A673 (cell line): ENCODE data around the gene LINGO3. TPM values are rescaled to one million over a fixed set of nuclear protein-coding genes. Genes with fewer than 3 reads are reported as not detected.

ENCODE experiments used
- BruUV-seq: library from RNA; stranded (reverse); fragments of 400-500 nt; replicated peaks from 2 replicates; lab custom pipeline; 2021; lab: Mats Ljungman, UMichigan
- CTCF ChIA-PET: fragments of 300-600 bp; sonication (Branson Sonifier 250); formaldehyde crosslinking; loops from one replicate; lab custom pipeline; 2022; ENCODE audit warnings: antibody characterized with exemption; lab: Charles Lee
- POLR2A ChIA-PET: fragments of 300-600 bp; sonication (Branson Sonifier 250); formaldehyde crosslinking; loops from one replicate; lab custom pipeline; 2022; ENCODE audit warnings: antibody characterized with exemption; ENCODE audit not compliant: low non-redundant PET; lab: Charles Lee
- DNase-seq: peaks from one replicate; pipeline ENCODE4 v3.0.0-alpha.2; 2015; ENCODE audit warnings: low spot score
- H3K27ac ChIP-seq: fragments of 200-600 bp; sonication (generic); 2 replicates; pipeline ENCODE4 v1.5.1; 2016; ENCODE audit warnings: mixed run types, low read depth, mild to moderate bottlenecking, mixed read lengths, antibody characterized with exemption, low read length; ENCODE audit not compliant: poor library complexity, severe bottlenecking
- H3K27me3 ChIP-seq: fragments of 200-600 bp; sonication (generic); replicated peaks from 2 replicates; pipeline ENCODE4 v1.6.1; 2017; ENCODE audit warnings: mixed run types, low read depth, mild to moderate bottlenecking, mixed read lengths, antibody characterized with exemption, low read length; ENCODE audit not compliant: insufficient read depth, poor library complexity
- H3K36me3 ChIP-seq: fragments of 200-600 bp; sonication (generic); 2 replicates; pipeline ENCODE4 v1.6.1; 2016; ENCODE audit warnings: mixed run types, mild to moderate bottlenecking, mixed read lengths, antibody characterized with exemption, low read length; ENCODE audit not compliant: insufficient read depth, poor library complexity, severe bottlenecking
- H3K4me1 ChIP-seq: fragments of 200-600 bp; sonication (generic); 2 replicates; pipeline ENCODE4 v1.6.1; 2017; ENCODE audit warnings: mixed run types, mild to moderate bottlenecking, mixed read lengths, antibody characterized with exemption, low read length; ENCODE audit not compliant: insufficient read depth, poor library complexity, severe bottlenecking
- H3K4me3 ChIP-seq: fragments of 200-600 bp; sonication (generic); 2 replicates; pipeline ENCODE4 v1.5.1; 2016; ENCODE audit warnings: low read depth, mixed run types, mild to moderate bottlenecking, mixed read lengths, low read length; ENCODE audit not compliant: poor library complexity, severe bottlenecking
- H3K9me3 ChIP-seq: fragments of 200-600 bp; sonication (generic); 2 replicates; pipeline ENCODE4 v1.6.1; 2016; ENCODE audit warnings: mixed run types, low read depth, mild to moderate bottlenecking, mixed read lengths, antibody characterized with exemption, low read length; ENCODE audit not compliant: poor library complexity, severe bottlenecking
- CTCF ChIP-seq: fragments of 300-800, 200-600 bp; sonication (generic); conservative IDR thresholded peaks from 2 replicates; pipeline ENCODE4 v1.5.1; 2017; ENCODE audit warnings: low read depth, mild to moderate bottlenecking, antibody characterized with exemption, low read length, moderate library complexity, mixed read lengths
- EZH2 ChIP-seq: fragments of 200-600 bp; sonication (generic); IDR thresholded peaks from 2 replicates; pipeline ENCODE4 v1.6.1; 2017; ENCODE audit warnings: borderline replicate concordance, low read depth, mild to moderate bottlenecking, mixed read lengths, antibody characterized with exemption, low read length; ENCODE audit not compliant: poor library complexity, severe bottlenecking
- intact Hi-C: fragments of 100-400 bp; cut with micrococcal nuclease; formaldehyde crosslinking; loops from one replicate; pipeline ENCODE4 v1.10.0; 2022; ENCODE audit not compliant: unreplicated experiment
- total RNA-seq: library from RNA; stranded (reverse); gene quantifications from 2 replicates; pipeline ENCODE4 v1.2.3, GENCODE V29; 2021

Gene LINGO3
- total RNA-seq, 1 experiment from 2014 or later = not detected

GRCh38 chr19:2268861-2269243 is 39.1 kb downstream of the LINGO3 start:
- no TSS peak for BruUV-seq
- H3K27me3 ChIP-seq = no peaks in the 10 kb centered on the region
- ChIA-PET CTCF (no interaction called here), POLR2A (no interaction called here)
- no peak for DNase-seq
- intact Hi-C loops = no loop called here
- H3K9me3 ChIP-seq = no peaks in the 10 kb centered on the region
- H3K4me3 ChIP-seq = peak overlapping the region; percentile 100
- no peak for TF ChIP-seq EZH2
- TF ChIP-seq CTCF = no peak
- peaks cover 29% of the 10 kb centered on the region for H3K4me1 ChIP-seq
- peak overlapping the region; percentile 68 for H3K27ac ChIP-seq
- H3K36me3 ChIP-seq = peaks cover 32% of the 10 kb centered on the region

- Histone ChIP-seq H3K36me3 (peaks cover 30% of the 10 kb centered on the region), H3K4me1 (peaks cover 28% of the 10 kb centered on the region), H3K9me3 (no peaks in the 10 kb centered on the region), H3K27ac (peak overlapping the region; percentile 68), H3K4me3 (peak overlapping the region; percentile 100), H3K27me3 (no peaks in the 10 kb centered on the region)
- ChIA-PET CTCF (no interaction called here), POLR2A (no interaction called here)
- intact Hi-C loops = no loop called here
- BruUV-seq = TSS peak; percentile 66
- DNase-seq = no peak
- TF ChIP-seq CTCF (no peak), EZH2 (no peak)
These were observed 39.5 kb downstream of the LINGO3 start for GRCh38 chr19:2268480-2268830.

- ChIA-PET CTCF (no interaction called here), POLR2A (no interaction called here)
- H3K4me1 ChIP-seq = peaks cover 8% of the 10 kb centered on the region
These were observed 41.6 kb downstream of the LINGO3 start for GRCh38 chr19:2266183-2266993.

More at GRCh38 chr19:2266183-2266993, 41.6 kb downstream of the LINGO3 start:
- no peaks in the 10 kb centered on the region for H3K27me3 ChIP-seq
- no peaks in the 10 kb centered on the region for H3K9me3 ChIP-seq
- no peak for DNase-seq
- TF ChIP-seq CTCF (no peak), EZH2 (no peak)
- H3K27ac ChIP-seq = no peak overlapping the region
- no TSS peak for BruUV-seq
- intact Hi-C loops = no loop called here
- H3K36me3 ChIP-seq = peaks cover 11% of the 10 kb centered on the region
- H3K4me3 ChIP-seq = no peak overlapping the region
